ENCODE data around the gene ITGAD. TPM values are rescaled to one million over a fixed set of nuclear protein-coding genes. Genes with fewer than 3 reads are reported as not detected.
A peak's percentile ranks its signal among the peaks of the same experiment; 100 is the strongest.

The ITGAD gene
- total and polyA plus RNA-seq, 2 of the 13 experiments (the other 11 are each of a cell fraction or from before 2014, with no cell fraction given), result not detected

DNA sequence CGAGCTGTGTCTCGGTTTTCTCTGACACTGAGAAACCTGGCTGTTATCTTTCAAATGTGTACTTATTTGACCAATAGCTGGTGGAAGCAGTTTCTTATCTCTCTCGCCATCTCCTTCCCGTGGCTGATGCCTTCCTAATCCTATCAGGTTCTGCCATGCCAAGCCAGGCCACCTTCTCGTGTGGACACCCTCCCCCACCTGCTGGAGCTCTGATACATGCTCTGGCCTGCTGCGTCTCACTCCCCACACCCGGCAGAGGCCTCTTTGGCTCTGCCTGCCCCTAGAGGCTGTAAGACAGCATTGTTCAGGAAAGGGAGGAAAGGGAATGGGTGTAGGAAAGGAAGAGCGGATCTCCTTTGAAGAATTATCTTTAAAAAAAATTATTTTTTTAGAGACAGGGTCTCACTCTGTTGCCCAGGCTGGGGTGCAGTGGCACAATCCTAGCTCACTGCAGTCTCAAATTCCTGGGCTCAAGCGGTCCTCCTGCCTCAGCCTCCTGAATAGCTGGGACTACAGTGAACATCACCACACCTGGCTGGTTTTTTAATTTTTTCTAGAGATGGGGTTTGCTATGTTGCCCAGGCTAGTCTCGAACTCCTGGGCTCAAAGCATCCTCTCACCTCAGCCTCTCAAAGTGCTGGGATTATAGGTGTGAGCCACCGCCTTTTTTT lies 58.7 kb downstream of the ITGAD start (continued):
- peak; percentile 57; the same call in 1 of the 2 replicates for TF ChIP-seq ZNF574 (CRISPR knock-in tag; IDR thresholded peaks at IDR 0.05)
- no peak for TF ChIP-seq ZNF530 (CRISPR knock-in tag; IDR thresholded peaks at IDR 0.05; ENCODE audit: low read depth)
- no peak for TF ChIP-seq SIX1 (CRISPR knock-in tag; IDR thresholded peaks at IDR 0.05; ENCODE audit: borderline replicate concordance)
- TF ChIP-seq ZMAT5 (CRISPR knock-in tag; IDR thresholded peaks at IDR 0.05; ENCODE audit: borderline replicate concordance, low read depth), result no peak
- peak; percentile 38; the same call in 1 of the 2 replicates for TF ChIP-seq ZBTB26 (CRISPR knock-in tag; IDR thresholded peaks at IDR 0.05; ENCODE audit: borderline replicate concordance)
- TF ChIP-seq POLR2AphosphoS5 (IDR thresholded peaks at IDR 0.05; ENCODE audit: low read depth, low read length), result no peak
- TF ChIP-seq SOX6 (IDR thresholded peaks at IDR 0.05), result no peak
- TF ChIP-seq SOX6 (CRISPR knock-in tag; IDR thresholded peaks at IDR 0.05), result no peak
- TF ChIP-seq, protein P1, sequence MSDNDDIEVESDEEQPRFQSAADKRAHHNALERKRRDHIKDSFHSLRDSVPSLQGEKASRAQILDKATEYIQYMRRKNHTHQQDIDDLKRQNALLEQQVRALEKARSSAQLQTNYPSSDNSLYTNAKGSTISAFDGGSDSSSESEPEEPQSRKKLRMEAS (IDR thresholded peaks at IDR 0.05), result peak; percentile 65
- TF ChIP-seq, protein P2, sequence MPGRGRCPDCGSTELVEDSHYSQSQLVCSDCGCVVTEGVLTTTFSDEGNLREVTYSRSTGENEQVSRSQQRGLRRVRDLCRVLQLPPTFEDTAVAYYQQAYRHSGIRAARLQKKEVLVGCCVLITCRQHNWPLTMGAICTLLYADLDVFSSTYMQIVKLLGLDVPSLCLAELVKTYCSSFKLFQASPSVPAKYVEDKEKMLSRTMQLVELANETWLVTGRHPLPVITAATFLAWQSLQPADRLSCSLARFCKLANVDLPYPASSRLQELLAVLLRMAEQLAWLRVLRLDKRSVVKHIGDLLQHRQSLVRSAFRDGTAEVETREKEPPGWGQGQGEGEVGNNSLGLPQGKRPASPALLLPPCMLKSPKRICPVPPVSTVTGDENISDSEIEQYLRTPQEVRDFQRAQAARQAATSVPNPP (CRISPR knock-in tag; IDR thresholded peaks at IDR 0.05), result no peak
- TF ChIP-seq ZC3H4 (CRISPR knock-in tag; IDR thresholded peaks at IDR 0.05; ENCODE audit: borderline replicate concordance), result peak; percentile 27; the same call in 1 of the 2 replicates
- TF ChIP-seq FOXJ3 (CRISPR knock-in tag; IDR thresholded peaks at IDR 0.05; ENCODE audit: borderline replicate concordance), result no peak
- 0 out of 2 replicates have a peak, but pooled peaks have one; percentile 33 for TF ChIP-seq FOXO1 (CRISPR knock-in tag; IDR thresholded peaks at IDR 0.05)
- no peak for TF ChIP-seq ZUFSP (CRISPR knock-in tag; IDR thresholded peaks at IDR 0.05; ENCODE audit: borderline replicate concordance)
- no peak for TF ChIP-seq ZFP36 (IDR thresholded peaks at IDR 0.05; ENCODE audit: borderline replicate concordance, low read depth, low read length, partially characterized antibody)
- no peak for TF ChIP-seq GATA4 (IDR thresholded peaks at IDR 0.05; ENCODE audit: borderline replicate concordance, low read depth)
- no peak for TF ChIP-seq MAFG (CRISPR knock-in tag; IDR thresholded peaks at IDR 0.05)
- peak; percentile 49; the same call in 1 of the 2 replicates for TF ChIP-seq ZFY (CRISPR knock-in tag; IDR thresholded peaks at IDR 0.05)
- no peak for TF ChIP-seq MED8 (CRISPR knock-in tag; IDR thresholded peaks at IDR 0.05; ENCODE audit: insufficient replicate concordance)
- 0 out of 2 replicates have a peak, but pooled peaks have one; percentile 14 for TF ChIP-seq TFE3 (CRISPR knock-in tag; IDR thresholded peaks at IDR 0.05)

Data from HepG2 (cell line).